ENCODE results near the gene KSR2.

GRCh38 chr12:117590999-117591398 lies 377.8 kb downstream of the KSR2 start:
- TF ChIP-seq SMC3 (IDR thresholded peaks at IDR 0.05; ENCODE audit: low read depth, low read length) (no peak), POLR2A (IDR thresholded peaks at IDR 0.05; ENCODE audit: low read depth, low read length) (no peak), RCOR1 (IDR thresholded peaks at IDR 0.05; ENCODE audit: insufficient replicate concordance, low read length) (no peak), FOS (IDR thresholded peaks at IDR 0.05; ENCODE audit: low read depth, low read length) (no peak), CEBPB (IDR thresholded peaks at IDR 0.05; ENCODE audit: low read depth, low read length) (no peak)
- TF ChIP-seq, protein P1, sequence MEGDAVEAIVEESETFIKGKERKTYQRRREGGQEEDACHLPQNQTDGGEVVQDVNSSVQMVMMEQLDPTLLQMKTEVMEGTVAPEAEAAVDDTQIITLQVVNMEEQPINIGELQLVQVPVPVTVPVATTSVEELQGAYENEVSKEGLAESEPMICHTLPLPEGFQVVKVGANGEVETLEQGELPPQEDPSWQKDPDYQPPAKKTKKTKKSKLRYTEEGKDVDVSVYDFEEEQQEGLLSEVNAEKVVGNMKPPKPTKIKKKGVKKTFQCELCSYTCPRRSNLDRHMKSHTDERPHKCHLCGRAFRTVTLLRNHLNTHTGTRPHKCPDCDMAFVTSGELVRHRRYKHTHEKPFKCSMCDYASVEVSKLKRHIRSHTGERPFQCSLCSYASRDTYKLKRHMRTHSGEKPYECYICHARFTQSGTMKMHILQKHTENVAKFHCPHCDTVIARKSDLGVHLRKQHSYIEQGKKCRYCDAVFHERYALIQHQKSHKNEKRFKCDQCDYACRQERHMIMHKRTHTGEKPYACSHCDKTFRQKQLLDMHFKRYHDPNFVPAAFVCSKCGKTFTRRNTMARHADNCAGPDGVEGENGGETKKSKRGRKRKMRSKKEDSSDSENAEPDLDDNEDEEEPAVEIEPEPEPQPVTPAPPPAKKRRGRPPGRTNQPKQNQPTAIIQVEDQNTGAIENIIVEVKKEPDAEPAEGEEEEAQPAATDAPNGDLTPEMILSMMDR (conservative IDR thresholded peaks at IDR 0.05; ENCODE audit: low read depth, low read length) = no peak
- TF ChIP-seq, protein P2, sequence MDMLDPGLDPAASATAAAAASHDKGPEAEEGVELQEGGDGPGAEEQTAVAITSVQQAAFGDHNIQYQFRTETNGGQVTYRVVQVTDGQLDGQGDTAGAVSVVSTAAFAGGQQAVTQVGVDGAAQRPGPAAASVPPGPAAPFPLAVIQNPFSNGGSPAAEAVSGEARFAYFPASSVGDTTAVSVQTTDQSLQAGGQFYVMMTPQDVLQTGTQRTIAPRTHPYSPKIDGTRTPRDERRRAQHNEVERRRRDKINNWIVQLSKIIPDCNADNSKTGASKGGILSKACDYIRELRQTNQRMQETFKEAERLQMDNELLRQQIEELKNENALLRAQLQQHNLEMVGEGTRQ (IDR thresholded peaks at IDR 0.05; ENCODE audit: low read depth, low read length) = no peak

All from IMR-90 (cell line).